NCI-H2227 (cell line): Measurements from ENCODE around the gene DNMBP.
"Not testable (repeated sequence)": the region's sequence is repeated elsewhere in the genome, so short reads cannot be mapped to it uniquely, and the experiment has no call there.

Source experiments
- DNase-seq: peaks from one replicate; lab custom pipeline; 2025; ENCODE audit not compliant: unreplicated experiment; lab: John Stamatoyannopoulos, UW

Gene DNMBP

GRCh38 chr10:99953510-99953909 lies 56.2 kb downstream of the DNMBP start:
- not testable (repeated sequence) for DNase-seq

- DNase-seq: no peak
Measured at GRCh38 chr10:99952799-99953198, 56.9 kb downstream of the DNMBP start.

- DNase-seq: not testable (repeated sequence)
Measured at GRCh38 chr10:99946051-99946450, 63.7 kb downstream of the DNMBP start.

GRCh38 chr10:99945263-99945662 lies 64.5 kb downstream of the DNMBP start:
- no peak for DNase-seq

GRCh38 chr10:99944860-99945259 lies 64.9 kb downstream of the DNMBP start:
- DNase-seq: no peak

GRCh38 chr10:99943908-99944307 lies 65.8 kb downstream of the DNMBP start:
- no peak for DNase-seq

- DNase-seq: no peak
Measured at GRCh38 chr10:99941942-99942820, 67.6 kb downstream of the DNMBP start.

- DNase-seq: no peak
Measured at GRCh38 chr10:99938563-99938962, 71.2 kb downstream of the DNMBP start.

- DNase-seq: no peak
Measured at GRCh38 chr10:99937630-99938029, 72.1 kb downstream of the DNMBP start.

- DNase-seq: not testable (repeated sequence)
Measured at GRCh38 chr10:99932203-99932957, 77.4 kb downstream of the DNMBP start.

- no peak for DNase-seq
Measured at GRCh38 chr10:99930731-99931550, 78.8 kb downstream of the DNMBP start.

- DNase-seq: no peak
Measured at GRCh38 chr10:99929360-99929759, 80.4 kb downstream of the DNMBP start.

- DNase-seq: no peak
Measured at GRCh38 chr10:99927721-99928280, 81.9 kb downstream of the DNMBP start.

- no peak for DNase-seq
Measured at GRCh38 chr10:99926925-99927720, 82.6 kb downstream of the DNMBP start.

GRCh38 chr10:99924451-99925255 lies 85.1 kb downstream of the DNMBP start:
- no peak for DNase-seq

- DNase-seq: no peak
Measured at GRCh38 chr10:99921948-99922347, 87.8 kb downstream of the DNMBP start.

GRCh38 chr10:99920901-99921300 lies 88.8 kb downstream of the DNMBP start:
- DNase-seq: no peak

- DNase-seq: no peak
Measured at GRCh38 chr10:99920486-99920885, 89.3 kb downstream of the DNMBP start.
